CD4-positive, alpha-beta T cell treated with Interleukin-1 beta for 1 hour (primary cell): ENCODE data around the gene HSF2BP.
"Not testable (repeated sequence)": the region's sequence is repeated elsewhere in the genome, so short reads cannot be mapped to it uniquely, and the experiment has no call there.

Experiments
- DNase-seq, 2 donors: peaks; one replicate each; pipeline ENCODE4 v3.0.0-alpha.2; 2020 to 2022

Gene HSF2BP

DNA sequence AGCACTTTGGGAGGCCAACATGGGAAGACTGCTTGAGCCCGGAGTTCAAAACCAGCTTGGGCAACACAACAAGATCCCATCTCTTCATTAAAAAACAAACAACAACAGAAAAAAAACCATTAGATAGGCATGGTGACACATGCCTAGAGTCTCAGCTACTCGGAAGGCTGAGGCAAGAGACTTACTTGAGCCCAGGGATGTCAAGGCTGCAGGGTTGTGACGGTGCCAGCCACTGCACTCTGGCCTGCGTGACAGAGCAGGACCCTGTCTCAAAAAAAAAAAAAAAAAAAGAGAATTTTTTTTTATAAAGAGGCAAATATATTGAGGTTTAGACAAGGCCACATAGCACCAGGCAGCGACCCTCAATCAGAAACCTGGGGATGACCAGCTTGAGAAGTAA, 62.7 kb downstream of the HSF2BP start:
- no peak for DNase-seq

DNA sequence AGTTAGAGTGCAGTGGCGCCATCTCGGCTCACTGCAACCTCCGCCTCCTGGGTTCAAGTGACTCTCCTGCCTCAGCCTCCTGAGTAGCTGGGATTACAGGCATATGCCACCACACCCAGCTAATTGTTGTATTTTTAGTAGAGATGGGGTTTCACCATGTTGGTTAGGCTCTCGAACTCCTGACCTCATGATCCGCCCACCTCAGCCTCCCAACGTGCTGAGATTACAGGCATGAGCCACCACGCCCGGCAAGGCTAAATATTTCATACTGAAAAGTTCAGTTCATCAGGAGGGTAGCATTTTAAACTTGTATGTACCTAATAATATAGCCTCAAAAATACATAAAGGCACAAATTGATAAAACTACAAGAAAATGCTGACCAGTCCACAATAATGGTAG, 63.5 kb downstream of the HSF2BP start:
- DNase-seq: not testable (repeated sequence)

DNA sequence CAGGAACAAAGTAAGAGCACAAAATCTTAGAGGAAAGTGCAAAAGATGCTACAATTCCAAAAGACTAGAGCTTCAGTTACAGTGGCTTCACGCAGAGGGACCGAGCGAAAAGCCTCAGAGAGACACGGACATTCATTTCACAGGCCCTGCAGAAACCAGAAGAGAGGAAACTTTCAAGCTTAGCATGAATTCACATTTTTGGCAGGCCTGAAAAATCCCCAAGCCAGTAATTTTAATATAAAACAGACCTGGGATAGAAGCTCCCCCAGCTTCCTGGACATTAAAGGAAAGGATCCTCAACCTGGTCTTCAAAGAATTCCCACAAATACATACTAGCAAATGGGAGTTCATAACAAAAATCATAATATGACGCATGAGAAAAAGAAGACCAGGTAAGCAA, 66.2 kb downstream of the HSF2BP start:
- DNase-seq: no peak

DNA sequence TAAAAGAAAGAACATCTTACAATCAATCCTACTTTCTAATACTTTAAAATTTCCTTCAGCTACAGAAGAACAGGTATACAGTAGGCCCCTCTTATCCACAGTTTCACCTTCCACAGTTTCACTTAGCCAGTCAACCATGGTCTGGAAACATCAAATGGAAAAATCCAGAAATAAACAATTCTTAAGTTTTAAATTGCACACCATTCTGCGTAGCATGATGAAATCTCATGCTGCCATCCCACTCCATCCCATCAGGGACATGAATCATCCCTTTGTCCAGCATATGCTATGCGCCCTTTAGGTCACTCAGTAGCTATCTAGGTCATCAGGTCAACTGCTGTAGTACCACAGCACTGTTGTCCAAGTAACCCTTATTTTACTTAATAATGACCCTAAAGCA, 67.7 kb downstream of the HSF2BP start:
- DNase-seq: no peak

DNA sequence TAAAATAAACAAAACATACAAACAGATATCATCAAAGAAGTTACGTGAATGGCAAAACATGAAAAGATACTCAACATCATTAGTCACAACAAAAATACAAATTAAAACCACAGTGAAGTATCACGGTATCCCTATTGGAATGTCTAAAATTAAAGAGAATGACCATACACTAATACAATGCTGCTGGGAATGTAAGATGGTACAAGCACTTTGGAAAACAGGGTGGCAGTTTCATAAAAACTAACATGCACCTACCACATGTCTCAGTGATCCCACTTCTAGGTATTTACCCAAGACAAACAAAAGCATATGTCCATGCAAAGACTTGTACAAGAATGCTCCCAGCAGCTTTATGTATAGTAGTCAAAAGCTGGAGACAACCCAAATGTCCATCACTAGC, 69.1 kb downstream of the HSF2BP start:
- DNase-seq: no peak

DNA sequence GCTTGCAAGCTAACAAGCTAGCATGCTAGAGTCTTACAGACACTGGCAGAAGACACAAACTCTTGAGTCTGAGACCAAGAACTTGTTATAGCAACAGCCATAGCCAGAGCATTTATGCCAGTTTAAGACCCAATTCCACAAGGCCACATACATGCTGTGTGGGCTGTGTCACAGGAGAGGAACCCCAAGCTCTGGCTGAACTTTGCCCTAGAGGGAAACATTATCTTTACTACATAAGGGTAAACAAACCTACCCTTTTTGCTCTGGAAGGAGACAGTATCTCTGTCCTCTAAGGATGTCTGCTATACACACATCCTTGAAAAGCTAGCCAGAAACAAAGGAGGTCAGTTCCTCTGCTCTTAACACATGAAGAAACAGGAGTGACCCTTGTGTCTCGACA, 70.3 kb downstream of the HSF2BP start:
- no peak for DNase-seq

DNA sequence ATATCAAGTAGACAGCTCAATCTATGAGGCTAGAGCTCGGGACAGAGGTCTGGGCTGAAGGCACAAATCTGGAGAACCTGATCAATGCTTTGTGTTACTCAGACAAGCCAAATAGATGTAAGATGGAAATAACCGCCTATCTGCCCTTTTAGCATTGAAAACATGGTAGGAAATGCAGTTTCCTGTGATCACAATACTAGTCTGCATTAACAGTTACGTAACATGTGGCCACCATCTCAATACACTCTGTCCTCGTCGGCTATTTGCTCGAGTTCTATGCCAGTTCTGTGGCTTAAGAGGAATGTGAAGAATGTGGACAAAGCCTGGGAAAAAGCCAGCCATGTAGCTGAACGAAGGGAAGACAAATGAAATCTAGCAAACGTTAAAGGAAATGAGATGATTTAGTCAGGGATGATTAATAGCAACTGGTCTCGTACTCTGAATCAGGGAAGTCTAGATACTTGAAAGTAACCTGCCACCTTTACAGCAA, 73.3 kb downstream of the HSF2BP start:
- no peak for DNase-seq

DNA sequence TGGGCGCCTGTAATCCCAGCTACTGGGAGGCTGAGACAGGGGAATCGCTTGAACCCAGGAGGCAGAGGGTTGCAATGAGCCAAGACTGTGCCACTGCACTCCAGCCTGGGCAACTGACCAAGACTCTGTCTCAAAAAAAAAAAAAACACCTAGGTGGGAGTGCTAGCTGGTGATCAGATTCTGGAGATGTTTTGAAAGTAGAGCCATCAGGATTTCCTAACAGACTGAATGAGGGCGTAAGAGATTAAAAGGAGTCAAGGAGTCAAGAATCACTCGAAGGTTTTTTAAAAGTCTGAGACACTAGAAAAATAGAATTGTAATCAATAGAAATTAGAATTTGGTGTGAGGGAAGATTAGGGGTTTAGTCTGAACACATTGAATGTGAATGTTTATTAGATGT, 73.8 kb downstream of the HSF2BP start:
- no peak for DNase-seq

DNA sequence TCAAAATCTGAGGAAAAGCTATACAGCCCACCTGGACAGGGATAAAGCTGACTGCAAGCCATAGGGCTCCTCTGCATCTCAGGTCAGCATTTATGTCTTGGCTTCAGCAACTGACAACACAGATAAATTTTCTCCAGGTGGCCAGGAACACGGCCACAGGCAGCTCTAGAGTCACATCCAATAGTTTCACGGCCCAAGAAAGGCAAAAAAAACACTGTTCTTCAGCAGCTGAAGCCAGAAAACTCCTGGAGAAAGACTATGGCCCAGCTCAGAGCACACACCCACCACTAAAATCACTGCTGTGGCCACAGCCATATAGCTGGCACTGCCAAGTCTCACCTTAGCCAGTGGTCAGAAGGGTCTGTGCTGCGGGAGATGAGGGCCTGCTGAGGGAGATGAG, 77.8 kb downstream of the HSF2BP start:
- DNase-seq: no peak

DNA sequence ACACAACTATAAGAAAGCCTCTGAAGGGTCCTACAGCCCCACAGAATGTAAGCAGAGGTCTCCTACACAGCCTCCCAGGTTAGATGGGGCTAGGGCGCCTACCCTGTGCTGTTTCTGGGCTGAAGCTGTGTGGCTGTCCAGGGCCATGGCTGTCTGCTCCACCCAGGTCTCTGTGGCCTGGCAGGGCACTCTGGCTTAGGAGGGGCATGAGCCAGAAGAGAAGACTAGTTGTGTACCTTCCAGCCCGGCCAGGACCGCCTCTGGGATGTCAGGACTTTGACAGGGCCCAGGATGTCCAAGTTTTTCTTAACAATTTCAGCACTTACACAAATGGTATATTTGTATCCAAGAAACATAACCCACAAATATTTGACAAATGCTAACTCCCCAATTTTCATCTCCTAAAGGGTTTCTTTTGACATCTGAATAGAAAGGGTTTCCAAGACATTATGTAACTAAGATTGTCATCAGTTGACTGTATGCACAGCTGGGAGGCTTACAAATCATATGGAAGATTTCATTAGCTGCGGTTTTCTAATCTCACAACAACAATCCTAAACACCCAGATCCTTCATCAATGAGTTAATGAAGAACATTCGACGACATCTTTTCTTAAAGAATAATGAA, 80.5 kb downstream of the HSF2BP start:
- no peak for DNase-seq

DNA sequence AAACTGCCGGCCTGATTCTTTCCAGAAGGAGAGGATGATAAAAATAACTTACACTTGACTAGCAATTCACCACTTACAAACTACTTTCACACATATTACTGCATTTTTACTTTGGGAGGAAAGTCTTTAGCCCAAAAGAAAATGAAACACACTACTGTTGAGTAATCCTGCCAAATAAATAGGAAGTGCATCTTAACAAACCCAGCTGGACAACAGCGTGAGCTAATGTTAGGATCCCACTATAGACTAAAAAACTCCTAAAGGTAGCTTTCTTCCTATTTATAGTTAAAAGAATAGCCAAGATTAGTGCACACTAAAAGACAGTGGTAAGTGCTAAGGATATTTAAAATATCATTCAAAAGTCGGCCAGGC, 83.8 kb downstream of the HSF2BP start:
- DNase-seq: no peak

DNA sequence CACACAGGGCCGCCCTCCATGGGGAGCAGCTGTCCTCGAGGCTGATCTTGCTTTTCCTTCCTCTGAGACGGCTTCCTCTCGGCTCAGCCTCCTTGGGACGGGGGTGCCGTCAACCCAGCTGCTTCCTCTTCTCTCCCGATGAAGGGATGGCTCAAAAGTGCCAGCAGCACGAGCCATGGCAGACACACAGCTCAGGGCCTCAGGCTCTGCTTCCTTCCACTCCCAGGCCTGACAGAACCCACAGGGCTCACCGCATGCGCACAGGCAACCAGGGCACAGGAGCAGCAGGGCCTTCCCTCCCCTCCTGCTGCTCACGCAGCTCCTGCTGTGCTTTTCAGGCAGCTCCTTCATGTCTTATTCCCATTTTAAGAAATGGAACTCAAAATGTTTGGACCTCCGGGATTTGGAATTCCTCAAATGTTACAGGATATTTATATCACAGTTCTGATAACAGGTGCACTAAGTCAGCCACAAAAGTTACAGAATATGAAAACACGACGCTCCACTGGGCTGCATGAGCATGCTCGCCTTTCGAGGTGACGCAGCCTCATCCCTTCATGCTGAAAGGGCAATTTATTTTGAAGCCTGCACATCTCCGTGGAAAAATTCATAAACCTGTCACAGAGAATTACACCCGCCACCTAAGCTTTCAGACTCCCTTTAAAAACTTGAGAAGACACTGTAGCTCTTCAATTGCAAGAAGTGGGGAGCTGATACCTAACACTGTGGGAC, 84.4 kb downstream of the HSF2BP start:
- peak in 1 of 2 donors; percentile 39 for DNase-seq

DNA sequence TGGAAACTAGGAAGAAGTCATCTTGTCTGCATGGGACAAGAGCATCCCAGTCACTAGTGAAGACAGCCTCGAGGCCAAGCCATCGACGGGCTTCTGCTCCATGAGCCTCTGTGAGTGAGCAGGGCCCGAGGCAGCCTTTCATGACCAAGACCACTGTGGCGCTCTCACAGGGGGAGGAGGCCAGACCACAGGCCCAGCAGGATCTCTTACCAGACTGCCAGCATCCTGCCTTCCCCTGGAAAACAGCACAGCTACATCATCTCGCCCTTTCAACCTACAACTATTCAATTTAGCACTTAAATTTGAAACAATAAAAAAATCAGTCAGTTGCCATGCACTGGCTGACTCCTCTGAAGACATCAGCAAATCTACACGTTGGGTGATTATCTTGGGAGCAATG, 85.4 kb downstream of the HSF2BP start:
- no peak for DNase-seq

DNA sequence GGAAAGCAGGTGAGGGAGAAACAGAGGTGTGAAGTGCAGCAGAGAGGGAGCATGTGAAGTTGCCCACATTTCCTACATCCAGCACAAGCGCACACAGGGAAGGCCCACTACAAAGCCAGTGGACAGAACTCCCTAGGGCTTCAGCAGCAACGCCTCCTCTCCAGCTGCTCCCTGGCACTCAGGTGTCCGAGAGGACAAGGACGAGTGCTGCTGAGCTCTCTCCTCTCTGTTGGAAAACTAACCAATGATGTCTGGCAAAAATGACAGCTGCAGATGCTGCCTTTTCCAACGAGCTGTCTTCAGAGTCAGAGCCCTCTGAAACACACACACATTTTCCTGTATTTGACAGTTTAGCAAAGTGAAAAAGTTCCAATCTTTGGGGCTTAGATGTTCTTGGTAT, 86.8 kb downstream of the HSF2BP start:
- no peak for DNase-seq

DNA sequence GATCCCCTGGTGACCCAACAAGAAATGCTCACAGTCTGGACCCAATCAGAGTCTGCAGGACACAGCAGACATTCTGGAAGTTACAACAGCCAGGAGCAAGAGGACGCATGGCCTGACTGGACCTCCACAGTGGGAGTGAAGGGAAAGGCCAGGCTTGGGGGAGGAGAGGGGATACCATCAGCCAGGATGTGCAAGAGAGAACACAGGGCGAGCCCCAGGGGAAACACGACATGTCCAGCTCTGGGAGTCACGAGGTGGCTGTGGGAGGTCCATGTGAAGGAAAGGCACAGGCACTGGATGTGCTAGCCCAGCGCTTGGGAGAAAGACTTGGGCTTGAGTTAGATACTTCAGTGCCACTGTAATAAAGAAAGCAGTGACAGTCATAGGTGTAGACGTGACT, 87.3 kb downstream of the HSF2BP start:
- DNase-seq: no peak

DNA sequence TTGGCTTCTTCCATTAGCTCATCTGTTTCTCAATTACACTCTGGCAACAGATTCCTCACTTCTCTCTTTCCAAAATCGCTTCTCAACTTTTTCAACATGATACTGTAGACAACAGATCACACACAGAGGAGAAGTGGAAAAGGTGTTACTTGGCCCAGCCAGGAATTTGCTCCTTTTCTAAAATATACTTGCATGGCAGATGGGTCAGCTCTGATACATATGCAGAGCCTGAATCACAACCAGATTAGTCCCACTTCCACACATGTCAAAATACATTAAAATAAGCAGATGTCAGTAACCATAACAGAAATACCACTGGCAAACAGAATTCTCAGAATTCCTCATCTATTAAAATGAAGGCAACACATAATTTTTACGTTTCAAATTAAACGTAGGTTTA, 89.1 kb downstream of the HSF2BP start:
- DNase-seq: not testable (repeated sequence)

DNA sequence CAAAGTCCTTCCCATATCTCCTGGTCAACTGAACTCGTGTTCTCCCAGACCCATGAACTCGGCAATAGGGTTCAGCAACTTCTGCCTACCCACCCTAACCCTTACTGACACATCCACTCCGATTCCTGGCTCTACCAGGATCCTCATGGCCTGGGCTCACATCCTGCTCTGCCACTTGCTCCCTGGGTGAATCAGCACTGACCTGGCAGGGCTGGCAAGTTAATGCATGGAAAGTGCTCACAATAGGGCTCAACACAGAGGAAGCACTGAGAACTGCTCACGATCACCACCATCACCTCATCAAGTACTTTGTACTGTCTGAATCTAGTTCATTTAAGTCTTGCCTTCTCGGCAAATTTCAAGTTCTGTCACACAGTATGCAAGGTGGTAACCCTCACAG, 96.8 kb downstream of the HSF2BP start:
- DNase-seq: not testable (repeated sequence)

DNA sequence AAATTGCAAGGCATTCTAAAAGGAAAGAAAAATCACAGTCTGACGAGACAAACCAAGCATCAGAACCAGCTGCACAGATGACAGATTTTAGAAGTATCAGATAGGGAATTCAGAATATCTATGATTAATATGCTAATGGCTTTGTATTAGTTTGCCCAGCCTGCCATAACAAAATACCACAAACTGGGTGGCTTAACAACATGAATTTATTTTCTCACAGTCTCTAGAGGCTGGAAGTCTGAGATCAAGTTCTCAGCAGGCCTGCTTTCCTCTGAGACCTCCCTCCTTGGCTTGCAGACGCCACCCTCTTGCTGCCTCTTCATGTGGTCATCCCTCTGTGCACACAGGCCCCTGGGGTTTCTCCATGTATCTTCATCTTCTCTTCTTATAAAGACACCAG, 118.7 kb downstream of the HSF2BP start:
- DNase-seq: not testable (repeated sequence)

DNA sequence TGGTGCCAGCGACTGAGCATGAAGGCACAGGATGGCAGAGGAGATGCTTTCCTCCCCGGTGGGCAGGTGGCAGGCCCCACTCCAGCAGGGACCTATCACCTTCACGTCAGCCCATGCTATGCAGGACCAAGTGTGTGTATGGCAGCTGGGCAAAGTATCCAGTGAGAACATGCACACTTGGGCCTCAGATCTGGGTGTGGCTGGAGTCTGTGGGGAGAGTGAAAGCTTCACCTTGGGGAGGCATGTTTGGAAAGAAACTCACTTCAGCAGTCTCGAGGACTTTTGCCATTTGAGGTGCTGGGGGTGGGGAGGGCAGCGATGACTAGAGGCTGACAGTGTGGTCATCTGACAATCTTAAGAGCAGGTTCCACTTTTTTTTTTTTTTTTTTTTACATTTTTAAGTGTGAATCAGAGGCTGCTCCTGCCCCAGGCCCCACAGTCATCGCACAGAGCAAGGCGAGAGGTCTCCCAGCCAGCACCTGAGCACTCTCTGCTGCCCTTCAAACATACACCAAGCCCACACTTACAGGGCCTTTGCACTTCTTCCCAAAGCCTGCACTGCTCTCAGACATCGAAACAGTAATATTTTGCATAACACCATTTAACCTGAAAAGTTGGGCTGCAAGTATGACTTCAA, 136.7 kb downstream of the HSF2BP start:
- DNase-seq: not testable (repeated sequence)

DNA sequence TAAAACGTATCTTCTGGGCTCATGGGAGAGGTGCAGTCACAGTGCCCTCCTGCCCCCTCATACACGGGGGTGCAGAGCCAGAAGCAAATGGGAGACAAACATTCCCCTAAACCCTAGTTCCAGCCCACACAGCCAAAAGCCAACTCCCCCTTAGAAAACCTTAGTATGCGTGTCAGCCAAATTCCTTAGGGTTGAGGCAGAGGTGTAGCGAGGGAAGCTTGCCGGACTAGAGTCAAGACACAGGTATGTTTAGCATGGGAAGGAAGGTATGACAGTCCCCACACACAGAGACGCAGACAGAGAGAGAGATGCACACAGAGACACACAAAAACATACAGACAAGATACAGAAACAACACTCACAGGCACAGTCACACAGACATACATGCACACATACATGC, 141.6 kb downstream of the HSF2BP start:
- DNase-seq: not testable (repeated sequence)

DNA sequence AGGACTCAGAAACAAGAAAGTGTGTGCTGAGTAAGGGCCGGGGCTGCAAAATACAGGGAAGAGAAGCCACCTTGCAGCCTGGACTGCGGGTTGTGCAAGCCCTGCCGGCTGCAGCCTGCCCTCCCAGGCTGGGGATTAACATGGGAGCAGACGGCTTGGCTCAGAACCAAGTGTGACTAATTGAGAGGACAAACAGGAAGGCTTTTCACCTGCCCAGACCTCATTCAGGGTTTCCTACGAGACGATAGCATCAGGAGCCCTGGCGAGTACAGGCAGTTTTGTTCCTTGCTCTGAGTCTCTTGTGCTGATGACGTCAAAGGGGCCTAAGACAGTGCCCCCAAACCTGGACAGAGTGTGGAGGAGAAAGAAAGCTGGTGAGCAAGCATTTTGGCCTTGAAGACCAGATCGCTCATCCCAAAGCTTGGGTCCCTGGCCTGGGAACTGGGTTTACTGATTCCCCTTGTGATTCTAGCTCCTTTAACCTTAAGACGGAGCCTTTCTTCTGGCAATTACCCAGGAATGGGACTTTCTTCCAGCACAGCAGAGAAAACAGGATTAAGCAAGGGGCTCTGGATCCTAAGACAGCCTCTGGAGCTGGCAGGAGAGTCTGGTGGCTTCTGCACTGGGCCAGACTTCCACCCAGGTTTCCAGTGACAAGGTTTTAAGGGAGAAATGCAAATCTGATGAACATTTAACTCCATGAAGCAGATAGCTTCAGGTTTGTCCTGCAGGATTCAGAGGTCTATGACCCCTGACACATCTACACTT, 142.2 kb downstream of the HSF2BP start:
- DNase-seq: not testable (repeated sequence)

DNA sequence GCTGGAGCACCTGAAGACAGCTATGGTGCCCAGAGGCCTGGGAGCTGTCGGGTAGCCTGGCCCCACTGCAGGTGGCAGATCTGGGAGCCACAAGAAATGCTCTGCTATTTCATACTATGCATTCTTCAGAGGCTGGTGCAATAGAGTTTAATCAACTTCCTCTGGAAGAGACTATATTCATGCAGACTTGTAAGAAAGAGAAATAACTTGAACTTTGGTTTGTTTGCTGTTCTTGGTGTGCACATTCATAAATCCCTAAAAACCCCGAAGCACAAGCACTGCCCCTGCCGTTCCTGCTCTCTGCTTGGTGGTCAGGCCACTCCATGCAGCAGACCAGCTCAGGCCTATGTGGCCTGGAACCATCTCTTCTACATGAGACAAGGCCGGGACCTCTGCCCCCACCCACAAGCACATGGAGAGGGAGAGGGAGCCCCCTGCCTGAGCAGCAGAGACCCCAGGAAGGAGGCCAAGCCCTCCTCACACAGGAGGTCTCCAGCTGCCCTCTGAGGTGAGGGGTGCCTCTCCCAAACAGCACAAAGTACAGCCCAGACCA, 142.9 kb downstream of the HSF2BP start:
- DNase-seq: not testable (repeated sequence)

DNA sequence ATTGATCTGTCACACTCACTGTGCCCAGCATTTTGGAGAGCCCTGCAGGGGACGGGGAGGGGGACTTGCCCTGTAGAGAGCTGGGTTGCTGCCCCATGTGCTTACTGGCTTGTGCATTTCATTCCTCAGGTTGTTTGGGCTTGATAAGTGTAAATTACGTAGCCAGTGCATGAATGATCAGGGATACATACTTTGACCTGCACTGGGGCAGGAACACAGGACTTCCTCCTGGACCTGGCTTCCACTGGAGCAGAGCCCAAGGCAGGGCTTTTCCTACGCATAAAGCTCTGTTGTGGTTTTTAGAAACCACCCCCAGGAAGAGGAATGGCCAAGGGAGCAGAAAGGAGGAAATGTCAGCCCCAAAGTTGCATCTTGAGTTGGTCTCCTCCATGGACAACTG, 144.5 kb downstream of the HSF2BP start:
- not testable (repeated sequence) for DNase-seq
